ENCODE measurements around the gene LHFPL3.
"Not testable (repeated sequence)": the region's sequence is repeated elsewhere in the genome, so short reads cannot be mapped to it uniquely, and the experiment has no call there.

LHFPL3 gene

GRCh38 chr7:104572554-104572953, 244.2 kb downstream of the LHFPL3 start:
- no peak for DNase-seq (ENCODE audit: low read depth)
- no peak for TF ChIP-seq CTCF (conservative IDR thresholded peaks at IDR 0.05; ENCODE audit: low read depth, low read length)
- no peak overlapping the region for H3K4me3 ChIP-seq (ENCODE audit: low read depth, low read length)

GRCh38 chr7:104584620-104585019, 256.2 kb downstream of the LHFPL3 start:
- no peak for TF ChIP-seq CTCF (conservative IDR thresholded peaks at IDR 0.05; ENCODE audit: low read depth, low read length)
- no peak for DNase-seq (ENCODE audit: low read depth)
- no peak overlapping the region for H3K4me3 ChIP-seq (ENCODE audit: low read depth, low read length)

GRCh38 chr7:104595591-104595990, 267.2 kb downstream of the LHFPL3 start:
- H3K4me3 ChIP-seq (ENCODE audit: low read depth, low read length); DNase-seq (ENCODE audit: low read depth): not testable (repeated sequence)

- no peak for DNase-seq (ENCODE audit: low read depth)
- TF ChIP-seq CTCF (conservative IDR thresholded peaks at IDR 0.05; ENCODE audit: low read depth, low read length) = no peak
- no peak overlapping the region for H3K4me3 ChIP-seq (ENCODE audit: low read depth, low read length)
Measured at GRCh38 chr7:104603957-104604356, 275.6 kb downstream of the LHFPL3 start.

GRCh38 chr7:104604706-104605105, 276.3 kb downstream of the LHFPL3 start:
- no peak overlapping the region for H3K4me3 ChIP-seq (ENCODE audit: low read depth, low read length)
- DNase-seq (ENCODE audit: low read depth) = no peak
- TF ChIP-seq CTCF (conservative IDR thresholded peaks at IDR 0.05; ENCODE audit: low read depth, low read length) = no peak

GRCh38 chr7:104621321-104621720, 292.9 kb downstream of the LHFPL3 start:
- no peak for DNase-seq (ENCODE audit: low read depth)
- H3K4me3 ChIP-seq (ENCODE audit: low read depth, low read length) = no peak overlapping the region
- no peak for TF ChIP-seq CTCF (conservative IDR thresholded peaks at IDR 0.05; ENCODE audit: low read depth, low read length)

- H3K4me3 ChIP-seq (ENCODE audit: low read depth, low read length) = no peak overlapping the region
- no peak for TF ChIP-seq CTCF (conservative IDR thresholded peaks at IDR 0.05; ENCODE audit: low read depth, low read length)
- no peak for DNase-seq (ENCODE audit: low read depth)
Measured at GRCh38 chr7:104625956-104626355, 297.6 kb downstream of the LHFPL3 start.

GRCh38 chr7:104627516-104627915, 299.1 kb downstream of the LHFPL3 start:
- DNase-seq (ENCODE audit: low read depth) = peak; percentile 36
- H3K4me3 ChIP-seq (ENCODE audit: low read depth, low read length) = no peak overlapping the region
- TF ChIP-seq CTCF (conservative IDR thresholded peaks at IDR 0.05; ENCODE audit: low read depth, low read length) = no peak
